Upper lobe of right lung (tissue), 1 donor: ENCODE measurements around the gene SORL1. TPM values are rescaled to one million over a fixed set of nuclear protein-coding genes. Genes with fewer than 3 reads are reported as not detected.
A peak's percentile ranks its signal among the peaks of the same experiment; 100 is the strongest.

Experiments
- ATAC-seq: fragments of 200-7000 bp; cut with Tn5 transposase; one replicate; pipeline ENCODE4 v1.9.1; 2020; ENCODE audit warnings: mild to moderate bottlenecking, moderate library complexity
- DNase-seq: peaks from one replicate; pipeline ENCODE4 v3.0.0-alpha.2; 2020
- H3K27ac ChIP-seq: fragments of 200-600 bp; one replicate; pipeline ENCODE4 v1.8.0; 2022
- H3K27me3 ChIP-seq: fragments of 200-600 bp; one replicate; pipeline ENCODE4 v1.8.0; 2022; ENCODE audit warnings: mild to moderate bottlenecking
- H3K36me3 ChIP-seq: fragments of 200-600 bp; one replicate; pipeline ENCODE4 v1.8.0; 2022
- H3K4me1 ChIP-seq: fragments of 200-600 bp; one replicate; pipeline ENCODE4 v1.8.0; 2022
- H3K4me3 ChIP-seq: fragments of 200-600 bp; one replicate; pipeline ENCODE4 v1.8.0; 2022; ENCODE audit warnings: mild to moderate bottlenecking
- H3K9me3 ChIP-seq: fragments of 200-600 bp; one replicate; pipeline ENCODE4 v1.8.0; 2022
- intact Hi-C: fragments of 100-400 bp; cut with DNase I; formaldehyde crosslinking; loops from one replicate; pipeline ENCODE4 v1.11.0; 2022
- total RNA-seq: library from RNA; stranded (reverse); fragmentation: NEBNext Ultra II Directional; extraction: Animal tissue kit (Norgen Biotek cat#: 25700); gene quantifications from one replicate; pipeline ENCODE4 v1.2.1, GENCODE V29; 2021
- TF ChIP-seq, protein P1 (sequence below): fragments of 200-600 bp; IDR thresholded peaks from one replicate; pipeline ENCODE4 v1.8.0; 2022; ENCODE audit warnings: antibody characterized with exemption
- donor health status: DM: no; HTN: yes; CAD: no; lungs with severe emphysema.

SORL1 gene
- total RNA-seq, 1 donor from 2014 or later: 48.3 TPM

DNA sequence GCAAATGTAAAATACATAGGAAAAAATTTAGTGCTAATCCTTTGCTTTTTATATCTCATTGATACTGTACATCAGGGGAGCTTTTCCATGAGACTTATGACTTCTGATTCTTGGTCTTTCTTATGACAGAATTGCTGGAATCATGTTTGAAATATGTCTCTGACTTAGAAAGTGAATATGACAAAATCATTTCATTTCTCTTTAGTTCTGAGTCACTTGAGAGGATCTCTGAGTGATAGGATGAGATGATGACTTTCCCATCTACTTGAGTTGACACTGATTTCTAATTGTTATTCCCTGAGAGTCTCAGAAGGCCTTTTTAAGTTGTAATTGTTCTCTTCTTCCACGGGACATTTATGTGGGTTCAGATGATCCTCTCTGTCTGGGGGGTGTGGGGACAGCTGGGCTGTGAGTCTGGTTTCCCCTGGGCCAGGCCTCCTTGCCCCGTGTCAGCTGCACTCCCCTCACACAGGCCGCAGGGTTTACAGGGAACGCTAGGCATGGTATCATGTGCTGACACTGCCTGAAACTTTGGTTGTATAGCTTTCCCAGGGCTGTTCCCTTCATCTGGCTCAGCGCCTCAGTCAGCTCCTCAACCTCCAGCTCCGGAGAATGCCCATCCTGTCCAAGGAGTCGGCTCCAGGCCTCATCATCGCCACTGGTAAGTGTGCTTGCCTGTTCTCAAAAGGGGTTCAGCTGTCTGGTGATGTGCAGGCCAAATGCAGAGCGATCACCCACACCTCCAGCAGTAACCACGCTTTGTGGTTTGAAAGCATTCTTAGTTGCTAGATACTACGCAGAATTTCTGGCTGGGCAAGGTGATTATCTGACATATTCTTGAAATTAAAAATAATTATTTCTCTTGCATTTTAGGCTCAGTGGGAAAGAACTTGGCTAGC is 70.2 kb downstream of the SORL1 start:
- Histone ChIP-seq H3K9me3 (no peaks in the 10 kb centered on the region), H3K27me3 (no peaks in the 10 kb centered on the region), H3K4me3 (no peak overlapping the region), H3K27ac (no peak overlapping the region), H3K36me3 (peaks cover 9% of the 10 kb centered on the region), H3K4me1 (peaks cover 6% of the 10 kb centered on the region)
- TF ChIP-seq, protein P1, sequence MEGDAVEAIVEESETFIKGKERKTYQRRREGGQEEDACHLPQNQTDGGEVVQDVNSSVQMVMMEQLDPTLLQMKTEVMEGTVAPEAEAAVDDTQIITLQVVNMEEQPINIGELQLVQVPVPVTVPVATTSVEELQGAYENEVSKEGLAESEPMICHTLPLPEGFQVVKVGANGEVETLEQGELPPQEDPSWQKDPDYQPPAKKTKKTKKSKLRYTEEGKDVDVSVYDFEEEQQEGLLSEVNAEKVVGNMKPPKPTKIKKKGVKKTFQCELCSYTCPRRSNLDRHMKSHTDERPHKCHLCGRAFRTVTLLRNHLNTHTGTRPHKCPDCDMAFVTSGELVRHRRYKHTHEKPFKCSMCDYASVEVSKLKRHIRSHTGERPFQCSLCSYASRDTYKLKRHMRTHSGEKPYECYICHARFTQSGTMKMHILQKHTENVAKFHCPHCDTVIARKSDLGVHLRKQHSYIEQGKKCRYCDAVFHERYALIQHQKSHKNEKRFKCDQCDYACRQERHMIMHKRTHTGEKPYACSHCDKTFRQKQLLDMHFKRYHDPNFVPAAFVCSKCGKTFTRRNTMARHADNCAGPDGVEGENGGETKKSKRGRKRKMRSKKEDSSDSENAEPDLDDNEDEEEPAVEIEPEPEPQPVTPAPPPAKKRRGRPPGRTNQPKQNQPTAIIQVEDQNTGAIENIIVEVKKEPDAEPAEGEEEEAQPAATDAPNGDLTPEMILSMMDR: no peak
- ATAC-seq (no peak), DNase-seq (no peak)
- intact Hi-C loops: no loop called here

DNA sequence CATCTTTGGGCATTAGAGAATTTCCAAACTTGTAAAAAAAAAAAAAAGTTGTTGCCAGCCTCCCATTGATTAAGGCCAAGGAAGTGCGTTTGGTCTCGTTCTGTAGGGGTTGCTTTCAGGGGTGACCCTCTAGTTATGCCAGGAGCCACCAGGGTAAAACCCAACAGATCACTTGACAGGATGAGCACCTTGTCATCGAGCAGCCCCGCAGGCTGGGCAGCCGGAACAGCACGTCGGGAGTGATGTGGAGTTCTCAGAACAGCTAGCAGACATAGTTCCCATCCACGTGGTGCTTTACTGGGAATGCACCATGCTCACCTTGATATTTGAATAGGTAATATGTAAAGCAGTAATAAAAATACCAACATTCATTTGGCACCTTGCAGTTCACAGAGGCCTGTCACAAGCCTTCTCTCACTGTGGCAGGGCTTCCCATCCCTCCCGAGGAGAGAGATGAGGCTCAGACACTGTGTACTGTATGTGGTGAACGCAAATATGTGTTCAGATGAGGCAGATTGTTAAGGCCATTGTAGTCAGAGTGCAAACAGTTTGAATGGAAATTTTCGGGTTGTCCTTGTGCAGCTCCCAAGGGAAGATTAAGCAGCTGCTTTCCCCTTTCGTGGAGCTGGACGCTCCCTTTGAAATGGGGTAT is 71.6 kb downstream of the SORL1 start:
- Histone ChIP-seq H3K4me1 (peaks cover 6% of the 10 kb centered on the region), H3K9me3 (no peaks in the 10 kb centered on the region), H3K27me3 (no peaks in the 10 kb centered on the region), H3K27ac (no peak overlapping the region), H3K4me3 (no peak overlapping the region), H3K36me3 (peaks cover 9% of the 10 kb centered on the region)
- intact Hi-C loops: no loop called here
- TF ChIP-seq, protein P1: no peak
- ATAC-seq: no peak
- DNase-seq: no peak

DNA sequence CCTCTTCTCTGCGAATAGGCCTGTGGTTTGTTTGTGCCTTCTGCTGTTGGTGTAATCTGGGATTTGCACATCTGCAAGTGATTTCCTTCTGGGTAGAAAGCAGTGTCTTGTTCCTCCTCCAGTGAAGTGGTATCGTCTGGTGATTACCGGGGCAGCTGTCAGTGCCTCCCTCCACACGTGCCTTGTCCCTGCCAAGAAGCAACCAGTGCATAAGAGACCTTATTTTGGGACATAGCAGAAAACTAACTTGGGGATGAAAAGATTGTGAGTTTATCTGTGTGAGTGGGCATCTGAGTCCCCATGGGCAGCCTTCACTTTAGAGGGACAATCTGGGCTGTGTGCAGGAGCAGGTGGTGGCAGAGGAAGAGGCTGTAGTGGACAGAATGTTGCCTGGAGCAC is 72.1 kb downstream of the SORL1 start:
- Histone ChIP-seq H3K27ac (no peak overlapping the region), H3K9me3 (no peaks in the 10 kb centered on the region)

DNA sequence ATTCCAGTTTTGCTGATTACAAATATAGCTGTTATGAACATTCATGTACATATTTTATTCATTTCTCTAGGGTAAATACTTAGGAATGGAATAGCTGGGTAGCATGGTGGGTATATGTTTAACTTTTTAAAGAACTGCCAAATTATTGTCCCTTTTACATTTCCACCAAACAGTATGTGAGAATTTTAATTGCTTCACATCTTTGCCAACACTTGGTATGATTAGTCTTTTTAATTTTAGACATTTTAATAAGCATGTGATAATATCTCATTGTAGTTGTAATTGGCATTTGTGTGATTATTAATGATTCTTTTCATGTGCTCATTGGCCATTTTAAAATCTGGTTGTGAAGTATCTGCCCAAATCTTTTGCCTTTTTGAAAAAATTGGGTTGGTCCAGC is 73.3 kb downstream of the SORL1 start:
- H3K36me3 ChIP-seq: peaks cover 9% of the 10 kb centered on the region
- H3K4me3 ChIP-seq: no peak overlapping the region
- TF ChIP-seq, protein P1: no peak
- no peak for ATAC-seq
- peaks cover 8% of the 10 kb centered on the region for H3K9me3 ChIP-seq
- no peak overlapping the region for H3K27ac ChIP-seq
- H3K4me1 ChIP-seq: peaks cover 2% of the 10 kb centered on the region
- intact Hi-C loops: no loop called here
- no peak for DNase-seq
- no peaks in the 10 kb centered on the region for H3K27me3 ChIP-seq

More for the DNA sequence above, 72.1 kb downstream of the SORL1 start:
- ATAC-seq (peak; percentile 53), DNase-seq (no peak)
- peaks cover 9% of the 10 kb centered on the region for H3K36me3 ChIP-seq
- no peak overlapping the region for H3K4me3 ChIP-seq
- TF ChIP-seq, protein P1: no peak
- intact Hi-C loops: no loop called here
- H3K4me1 ChIP-seq: peaks cover 6% of the 10 kb centered on the region
- H3K27me3 ChIP-seq: no peaks in the 10 kb centered on the region

DNA sequence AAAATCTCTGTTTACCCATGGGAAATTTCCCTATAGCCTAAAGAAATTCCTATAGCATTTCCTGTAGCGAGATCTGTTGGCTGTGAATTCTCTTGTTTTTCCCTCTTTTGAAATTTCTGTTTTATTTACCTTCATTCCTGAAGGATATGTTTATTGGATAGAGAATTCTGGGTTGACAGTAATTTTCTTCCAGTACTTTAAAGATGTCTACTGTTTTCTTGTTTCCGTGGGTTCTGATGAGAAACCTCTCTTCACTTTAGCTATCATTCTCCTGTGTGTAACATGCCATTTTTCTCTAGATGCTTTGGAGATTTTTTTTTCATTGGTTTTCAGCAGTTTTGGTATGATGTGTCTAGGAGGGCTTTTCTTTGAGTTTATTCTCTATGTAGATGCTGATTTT is 78.1 kb downstream of the SORL1 start:
- no peaks in the 10 kb centered on the region for H3K4me1 ChIP-seq
- intact Hi-C loops: no loop called here
- H3K4me3 ChIP-seq: no peak overlapping the region
- DNase-seq (no peak), ATAC-seq (no peak)
- no peak overlapping the region for H3K27ac ChIP-seq
- TF ChIP-seq, protein P1: no peak
- no peaks in the 10 kb centered on the region for H3K27me3 ChIP-seq
- H3K9me3 ChIP-seq: peaks cover 10% of the 10 kb centered on the region
- H3K36me3 ChIP-seq: no peaks in the 10 kb centered on the region
